HEK293 (cell line): ENCODE measurements around the gene PKMYT1.

Experiments
- CTCF ChIA-PET: fragments of 350-600 bp; formaldehyde crosslinking; extraction: SDS; loops from one replicate; lab custom pipeline; 2021; ENCODE audit warnings: antibody characterized with exemption; lab: Yijun Ruan, JAX
- POLR2A ChIA-PET: fragments of 300-600 bp; formaldehyde crosslinking; extraction: SDS; loops from one replicate; lab custom pipeline; 2020; ENCODE audit warnings: antibody characterized with exemption, inconsistent platforms; lab: Yijun Ruan, JAX
- H3K27ac ChIP-seq: fragments of 200-500 bp; sonication (Bioruptor generic); 2 replicates; pipeline ENCODE4 v1.5.1; 2014; ENCODE audit warnings: low read depth, low read length, control low read depth, inconsistent platforms; ENCODE audit errors: extremely low read depth
- H3K36me3 ChIP-seq, 2 experiments: fragments of 200-500 bp in 1 of 2; sonication (Bioruptor generic) in 1 of 2; 1 replicate in 1 of 2; 2 replicates in 1 of 2; pipeline ENCODE4 v1.5.1; 2014 to 2017; ENCODE audit warnings: inconsistent platforms in 2 of 2, low read length in 2 of 2; ENCODE audit not compliant: control insufficient read depth in 2 of 2, insufficient read depth in 1 of 2
- H3K4me1 ChIP-seq: fragments of 200-500 bp; sonication (Bioruptor generic); 2 replicates; pipeline ENCODE4 v1.5.1; 2014; ENCODE audit warnings: mild to moderate bottlenecking, low read length, inconsistent platforms; ENCODE audit not compliant: control insufficient read depth, insufficient read depth
- H3K4me3 ChIP-seq: 2 replicates; pipeline ENCODE4 v1.5.1; 2011; ENCODE audit warnings: low read depth, mild to moderate bottlenecking, control low read depth, low read length, moderate library complexity
- H3K9me3 ChIP-seq: fragments of 200-500 bp; sonication (Bioruptor generic); 2 replicates; pipeline ENCODE4 v1.5.1; 2014; ENCODE audit warnings: low read depth, low read length, inconsistent platforms; ENCODE audit not compliant: control insufficient read depth, insufficient read depth
- EGR2 ChIP-seq: fragments of 450-650 bp; formaldehyde crosslinking; IDR thresholded peaks from 2 replicates; pipeline ENCODE4 v1.5.1; 2016; ENCODE audit warnings: low read depth, missing biosample characterization, missing genetic modification characterization
- HIC1 ChIP-seq: fragments of 450-650 bp; formaldehyde crosslinking; IDR thresholded peaks from 2 replicates; pipeline ENCODE4 v1.5.1; 2016; ENCODE audit warnings: missing biosample characterization, missing genetic modification characterization
- IKZF3 ChIP-seq: fragments of 450-650 bp; IDR thresholded peaks from 2 replicates; pipeline ENCODE4 v1.5.0; 2018; ENCODE audit warnings: missing biosample characterization, mild to moderate bottlenecking, missing genetic modification characterization, moderate library complexity
- PRDM10 ChIP-seq: fragments of 450-650 bp; formaldehyde crosslinking; IDR thresholded peaks from 2 replicates; pipeline ENCODE4 v1.5.1; 2016; ENCODE audit warnings: missing biosample characterization, missing genetic modification characterization
- SALL2 ChIP-seq: fragments of 450-650 bp; formaldehyde crosslinking; IDR thresholded peaks from 2 replicates; pipeline ENCODE4 v1.5.0; 2017; ENCODE audit warnings: missing biosample characterization, mild to moderate bottlenecking, missing genetic modification characterization, borderline replicate concordance
- SP7 ChIP-seq: fragments of 450-650 bp; formaldehyde crosslinking; IDR thresholded peaks from 2 replicates; pipeline ENCODE4 v1.5.1; 2016; ENCODE audit warnings: missing biosample characterization, missing genetic modification characterization
- ZEB2 ChIP-seq: fragments of 450-650 bp; formaldehyde crosslinking; IDR thresholded peaks from 2 replicates; pipeline ENCODE4 v1.5.1; 2016; ENCODE audit warnings: missing biosample characterization, missing genetic modification characterization
- ZFHX2 ChIP-seq: fragments of 450-650 bp; formaldehyde crosslinking; conservative IDR thresholded peaks from 2 replicates; pipeline ENCODE4 v1.5.1; 2016; ENCODE audit warnings: missing biosample characterization, missing genetic modification characterization
- ZNF121 ChIP-seq: fragments of 450-650 bp; formaldehyde crosslinking; IDR thresholded peaks from 2 replicates; pipeline ENCODE4 v1.5.1; 2016; ENCODE audit warnings: missing biosample characterization, missing genetic modification characterization
- ZNF138 ChIP-seq: fragments of 450-650 bp; formaldehyde crosslinking; IDR thresholded peaks from 2 replicates; pipeline ENCODE4 v1.5.1; 2016; ENCODE audit warnings: missing biosample characterization, missing genetic modification characterization, borderline replicate concordance
- ZNF169 ChIP-seq: fragments of 450-650 bp; formaldehyde crosslinking; IDR thresholded peaks from 2 replicates; pipeline ENCODE4 v1.5.1; 2016; ENCODE audit warnings: missing biosample characterization, missing genetic modification characterization
- ZNF23 ChIP-seq: fragments of 450-650 bp; formaldehyde crosslinking; IDR thresholded peaks from 2 replicates; pipeline ENCODE4 v1.5.1; 2016; ENCODE audit warnings: missing biosample characterization, missing genetic modification characterization, borderline replicate concordance
- ZNF335 ChIP-seq: fragments of 450-650 bp; formaldehyde crosslinking; conservative IDR thresholded peaks from 2 replicates; pipeline ENCODE4 v1.5.1; 2016; ENCODE audit warnings: missing biosample characterization, missing genetic modification characterization
- ZNF391 ChIP-seq: fragments of 450-650 bp; formaldehyde crosslinking; IDR thresholded peaks from 2 replicates; pipeline ENCODE4 v1.5.1; 2016; ENCODE audit warnings: low read depth, missing biosample characterization, missing genetic modification characterization, borderline replicate concordance
- ZNF561 ChIP-seq: fragments of 450-650 bp; IDR thresholded peaks from 2 replicates; pipeline ENCODE4 v1.5.1; 2018; ENCODE audit warnings: missing biosample characterization, missing genetic modification characterization, borderline replicate concordance
- ZNF580 ChIP-seq: fragments of 450-650 bp; formaldehyde crosslinking; IDR thresholded peaks from 2 replicates; pipeline ENCODE4 v1.5.1; 2016; ENCODE audit warnings: missing biosample characterization, missing genetic modification characterization
- ZNF621 ChIP-seq: fragments of 450-650 bp; formaldehyde crosslinking; IDR thresholded peaks from 2 replicates; pipeline ENCODE4 v1.5.1; 2017; ENCODE audit warnings: missing biosample characterization, missing genetic modification characterization
- ZNF660 ChIP-seq: fragments of 450-650 bp; IDR thresholded peaks from 2 replicates; pipeline ENCODE4 v1.5.1; 2018; ENCODE audit warnings: missing biosample characterization, mild to moderate bottlenecking, missing genetic modification characterization
- ZNF677 ChIP-seq: fragments of 450-650 bp; IDR thresholded peaks from 2 replicates; pipeline ENCODE4 v1.5.0; 2018; ENCODE audit warnings: missing biosample characterization, mild to moderate bottlenecking, missing genetic modification characterization, moderate library complexity
- ZNF692 ChIP-seq: fragments of 450-650 bp; formaldehyde crosslinking; IDR thresholded peaks from 2 replicates; pipeline ENCODE4 v1.5.1; 2016; ENCODE audit warnings: missing biosample characterization, missing genetic modification characterization

Gene PKMYT1

GRCh38 chr16:2985893-2986355 lies 5.7 kb upstream of the PKMYT1 start:
- H3K9me3 ChIP-seq: no peaks in the 10 kb centered on the region
- H3K4me3 ChIP-seq: no peak overlapping the region
- H3K27ac ChIP-seq: no peak overlapping the region
- TF ChIP-seq HIC1 (tag by site-specific recombination) (peak; percentile 29; the same call in 1 of the 2 replicates), EGR2 (tag by site-specific recombination) (0 out of 2 replicates have a peak, but pooled peaks have one; percentile 5), ZFHX2 (tag by site-specific recombination) (peak; percentile 28; the same call in 1 of the 2 replicates), ZNF121 (tag by site-specific recombination) (no peak)
- H3K4me1 ChIP-seq: no peaks in the 10 kb centered on the region; the same call in 1 of the 2 replicates
- H3K36me3 ChIP-seq: no peaks in the 10 kb centered on the region
- ChIA-PET POLR2A (interaction anchor here (0.8 kb wide), 1 partner anchor 42 kb away, joined by 3 read pairs; no protein-coding TSS in a partner anchor), CTCF (interaction anchor here (0.7 to 1.9 kb wide), 2 partner anchors 59 to 142 kb away, joined by 3 to 4 read pairs; no protein-coding TSS in a partner anchor)

- CTCF ChIA-PET: interaction anchor here (1.1 to 1.9 kb wide), 2 partner anchors 23 to 59 kb away, joined by 3 to 4 read pairs; no protein-coding TSS in a partner anchor
Measured at GRCh38 chr16:2985462-2985861, 5.2 kb upstream of the PKMYT1 start.

GRCh38 chr16:2983706-2984136 lies 3.5 kb upstream of the PKMYT1 start:
- Histone ChIP-seq H3K9me3 (no peaks in the 10 kb centered on the region), H3K36me3 (peaks cover 0 to 1% of the 10 kb centered on the region in 2 experiments; a peak in 1 of 3 replicates), H3K4me3 (no peak overlapping the region; the same call in 1 of the 2 replicates), H3K27ac (no peak overlapping the region), H3K4me1 (no peaks in the 10 kb centered on the region; the same call in 1 of the 2 replicates)
- ChIA-PET CTCF (interaction anchor here (0.5 to 1.6 kb wide), 8 partner anchors 23 to 568 kb away, joined by 3 to 4 read pairs (median 3); no protein-coding TSS in a partner anchor), POLR2A (interaction anchor here (1.3 to 1.7 kb wide), 4 partner anchors 8 to 40 kb away, joined by 3 to 5 read pairs (median 4); partner anchors contain the start of genes HCFC1R1, THOC6 and TNFRSF12A)
- TF ChIP-seq SALL2 (tag by site-specific recombination) (no peak), ZNF660 (tag by site-specific recombination) (peak; percentile 86), IKZF3 (peak; percentile 88), ZNF335 (tag by site-specific recombination) (peak; percentile 96), ZNF561 (peak; percentile 82; the same call in 1 of the 2 replicates), ZNF23 (tag by site-specific recombination) (no peak), ZEB2 (tag by site-specific recombination) (0 out of 2 replicates have a peak, but pooled peaks have one; percentile 42), SP7 (tag by site-specific recombination) (peak; percentile 33; the same call in 1 of the 2 replicates), ZNF692 (tag by site-specific recombination) (peak; percentile 82; the same call in 1 of the 2 replicates), ZNF621 (tag by site-specific recombination) (no peak)

More at GRCh38 chr16:2985462-2985861, 5.2 kb upstream of the PKMYT1 start:
- TF ChIP-seq ZNF677 (no peak), ZNF138 (tag by site-specific recombination) (no peak), ZNF169 (tag by site-specific recombination) (no peak), ZNF391 (tag by site-specific recombination) (no peak), ZNF121 (tag by site-specific recombination) (no peak), ZNF580 (no peak), PRDM10 (no peak)
- no peaks in the 10 kb centered on the region for H3K36me3 ChIP-seq
- no peaks in the 10 kb centered on the region for H3K9me3 ChIP-seq
- H3K27ac ChIP-seq: no peak overlapping the region
- POLR2A ChIA-PET: interaction anchor here (0.8 kb wide), 1 partner anchor 42 kb away, joined by 3 read pairs; no protein-coding TSS in a partner anchor
- H3K4me1 ChIP-seq: no peaks in the 10 kb centered on the region; the same call in 1 of the 2 replicates
- H3K4me3 ChIP-seq: no peak overlapping the region
